Endodermal cell (in vitro differentiated cells): ENCODE data around the gene IGFBP3. TPM values are rescaled to one million over a fixed set of nuclear protein-coding genes. Genes with fewer than 3 reads are reported as not detected.

Experiments
- DNase-seq: peaks from one replicate; pipeline ENCODE4 v3.0.0-alpha.2; 2017
- H3K27ac ChIP-seq: 2 replicates; pipeline ENCODE4 v1.5.1; 2013; ENCODE audit warnings: mild to moderate bottlenecking, low read depth, low read length, moderate library complexity
- H3K27me3 ChIP-seq: 2 replicates; pipeline ENCODE4 v1.6.1; 2013; ENCODE audit warnings: mild to moderate bottlenecking, low read length, moderate library complexity; ENCODE audit not compliant: insufficient read depth, control insufficient read depth, poor library complexity, severe bottlenecking
- H3K36me3 ChIP-seq: 2 replicates; pipeline ENCODE4 v1.7.0; 2013; ENCODE audit warnings: mild to moderate bottlenecking, low read length, moderate library complexity; ENCODE audit not compliant: control insufficient read depth, insufficient read depth
- H3K4me1 ChIP-seq: one replicate; pipeline ENCODE4 v1.7.0; 2013; ENCODE audit warnings: low read length; ENCODE audit not compliant: control insufficient read depth, insufficient read depth
- H3K4me3 ChIP-seq: 2 replicates; pipeline ENCODE4 v1.5.1; 2013; ENCODE audit warnings: mild to moderate bottlenecking, low read length, moderate library complexity
- H3K9ac ChIP-seq: 2 replicates; pipeline ENCODE4 v1.6.1; 2013; ENCODE audit warnings: mild to moderate bottlenecking, low read length, moderate library complexity; ENCODE audit not compliant: poor library complexity, severe bottlenecking; ENCODE audit errors: extremely low read depth
- H3K9me3 ChIP-seq: 2 replicates; pipeline ENCODE4 v1.6.1; 2013; ENCODE audit warnings: mild to moderate bottlenecking, low read length, moderate library complexity; ENCODE audit not compliant: control insufficient read depth
- H3K27ac Mint-ChIP-seq: 2 replicates; pipeline ENCODE4 v1.8.0; 2020; ENCODE audit warnings: mixed read lengths
- H3K27me3 Mint-ChIP-seq: 2 replicates; pipeline ENCODE4 v1.8.0; 2021; ENCODE audit warnings: mild to moderate bottlenecking, mixed read lengths; ENCODE audit not compliant: insufficient read depth
- H3K36me3 Mint-ChIP-seq: 2 replicates; pipeline ENCODE4 v1.8.0; 2020; ENCODE audit warnings: low read depth, mixed read lengths
- H3K4me1 Mint-ChIP-seq: 2 replicates; pipeline ENCODE4 v1.8.0; 2020; ENCODE audit warnings: mixed read lengths
- H3K4me3 Mint-ChIP-seq: 2 replicates; pipeline ENCODE4 v1.8.0; 2020; ENCODE audit warnings: mild to moderate bottlenecking, moderate library complexity, mixed read lengths
- H3K9me3 Mint-ChIP-seq: 2 replicates; pipeline ENCODE4 v1.8.0; 2020; ENCODE audit warnings: mild to moderate bottlenecking, mixed read lengths
- CTCF ChIP-seq: fragments of 200-600 bp; sonication (generic); conservative IDR thresholded peaks from 2 replicates; pipeline ENCODE4 v1.5.0; 2021; ENCODE audit warnings: antibody characterized with exemption, mild to moderate bottlenecking
- WGBS, 2 experiments: methylation state at CpG; one replicate each; pipeline versions ENCODE4 v1.1.5 to v1.1.7; 2013; ENCODE audit warnings: missing lambda C conversion rate in 2 of 2, mixed read lengths in 1 of 2; ENCODE audit not compliant: insufficient coverage in 1 of 2, insufficient read length in 1 of 2; 5-methylcytosine and 5-hydroxymethylcytosine counted together
- total RNA-seq, 2 donors: library from RNA; stranded (reverse); fragmentation: NEBNext Ultra II Directional in 1 of 2; extraction: Animal tissue kit (Norgen Biotek cat#: 25700) in 1 of 2; gene quantifications; 2 replicates in 1 of 2; 3 replicates in 1 of 2; pipeline ENCODE4 v1.2.1, GENCODE V29; 2021

The IGFBP3 gene
- total RNA-seq, 2 donors from 2014 or later, result 7.4 to 20.3 TPM

- Histone ChIP-seq H3K4me1 (no peaks in the 10 kb centered on the region), H3K4me3 (no peak overlapping the region), H3K27ac (no peak overlapping the region), H3K27me3 (no peaks in the 10 kb centered on the region), H3K9ac (no peak overlapping the region), H3K36me3 (no peaks in the 10 kb centered on the region), H3K9me3 (peaks cover 7% of the 10 kb centered on the region)
- Mint-ChIP-seq H3K27me3 (peaks cover 12% of the 10 kb centered on the region), H3K27ac (no peak overlapping the region), H3K9me3 (peaks cover 27% of the 10 kb centered on the region), H3K4me1 (peaks cover 5% of the 10 kb centered on the region), H3K36me3 (no peaks in the 10 kb centered on the region), H3K4me3 (no peak overlapping the region)
- no peak for TF ChIP-seq CTCF
- WGBS, 2 experiments, result 94 to 98% methylated on average over 5 to 7 of the region's 7 CpGs
- no peak for DNase-seq
Observed at GRCh38 chr7:45880433-45880860, 40.6 kb downstream of the IGFBP3 start.

GRCh38 chr7:45878457-45879144 lies 42.5 kb downstream of the IGFBP3 start:
- DNase-seq, result no peak
- H3K4me1 ChIP-seq, result no peaks in the 10 kb centered on the region
- TF ChIP-seq CTCF, result no peak

GRCh38 chr7:45876519-45876918 lies 44.6 kb downstream of the IGFBP3 start:
- Histone ChIP-seq H3K9ac (no peak overlapping the region), H3K9me3 (peaks cover 7% of the 10 kb centered on the region), H3K4me1 (no peaks in the 10 kb centered on the region), H3K27me3 (no peaks in the 10 kb centered on the region), H3K27ac (no peak overlapping the region), H3K4me3 (no peak overlapping the region), H3K36me3 (no peaks in the 10 kb centered on the region)
- Mint-ChIP-seq H3K4me1 (no peaks in the 10 kb centered on the region), H3K36me3 (no peaks in the 10 kb centered on the region), H3K4me3 (no peak overlapping the region), H3K27ac (no peak overlapping the region), H3K9me3 (peaks cover 27% of the 10 kb centered on the region), H3K27me3 (peaks cover 3% of the 10 kb centered on the region)
- DNase-seq, result no peak
- TF ChIP-seq CTCF, result no peak
- WGBS, 2 experiments, result 91 to 96% methylated on average over 2 of the region's 2 CpGs

More at GRCh38 chr7:45878457-45879144, 42.5 kb downstream of the IGFBP3 start:
- H3K27ac Mint-ChIP-seq, result no peak overlapping the region
- H3K9me3 ChIP-seq, result peaks cover 7% of the 10 kb centered on the region
- H3K4me1 Mint-ChIP-seq, result peaks cover 5% of the 10 kb centered on the region
- 54 to 57% methylated on average over 2 to 3 of the region's 3 CpGs for WGBS, 2 experiments
- H3K9ac ChIP-seq, result no peak overlapping the region
- no peaks in the 10 kb centered on the region for H3K36me3 Mint-ChIP-seq
- no peak overlapping the region for H3K27ac ChIP-seq
- H3K9me3 Mint-ChIP-seq, result peaks cover 27% of the 10 kb centered on the region
- peaks cover 3% of the 10 kb centered on the region for H3K27me3 Mint-ChIP-seq
- no peak overlapping the region for H3K4me3 Mint-ChIP-seq
- H3K27me3 ChIP-seq, result no peaks in the 10 kb centered on the region
- no peak overlapping the region for H3K4me3 ChIP-seq
- no peaks in the 10 kb centered on the region for H3K36me3 ChIP-seq
